ENCODE data around the gene BCL6B. TPM values are rescaled to one million over a fixed set of nuclear protein-coding genes. Genes with fewer than 3 reads are reported as not detected.

The BCL6B gene
- total RNA-seq, 1 experiment from 2014 or later: 0.57 TPM

DNA sequence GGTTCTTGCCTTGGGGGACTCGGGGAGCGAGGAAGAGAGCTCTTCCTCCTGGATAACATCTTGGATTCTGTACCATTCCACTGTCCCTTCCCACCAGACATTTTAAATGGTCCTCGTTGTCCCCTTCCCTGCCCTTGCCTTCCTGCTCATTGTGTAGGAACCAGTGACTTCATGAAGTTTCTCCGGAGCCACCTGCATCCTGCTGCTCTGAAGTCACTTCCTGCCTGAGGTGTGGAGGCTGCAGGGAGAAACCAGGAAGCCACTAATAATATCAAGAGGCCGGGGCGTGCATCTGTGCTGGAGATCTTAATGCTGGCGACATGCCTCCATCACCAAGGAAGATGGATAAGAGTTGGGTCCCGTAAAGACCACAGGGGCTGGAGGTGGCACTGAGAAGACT lies 6.8 kb downstream of the BCL6B start:
- ChIA-PET RAD21 (ENCODE audit: low non-redundant PET in 1 of 2, low total read pairs in 2 of 2, uncharacterized antibody in 2 of 2, unreplicated experiment in 2 of 2) (no interaction called here), CTCF (no interaction called here), POLR2A (no interaction called here)
- no peak for ATAC-seq
- H3K4me2 ChIP-seq (ENCODE audit: low read length): peak overlapping the region; percentile 16; the same call in 1 of the 2 replicates
- no peaks in the 10 kb centered on the region for H4K20me1 ChIP-seq (ENCODE audit: insufficient read depth)
- no peak overlapping the region for H3K4me3 ChIP-seq (replicated peaks in 1 of 2; ENCODE audit: low read depth in 1 of 2, low read length in 2 of 2)
- TF ChIP-seq YY1 (IDR thresholded peaks at IDR 0.05; ENCODE audit: extremely low read depth, insufficient replicate concordance, low read depth, low read length): no peak
- no peak for TF ChIP-seq ZFX (IDR thresholded peaks at IDR 0.05)
- no peak for TF ChIP-seq POLR2A (IDR thresholded peaks at IDR 0.05; ENCODE audit: borderline replicate concordance, extremely low read depth, insufficient read depth, insufficient read length)
- TF ChIP-seq FOSL1 (IDR thresholded peaks at IDR 0.05; ENCODE audit: low read depth): no peak
- TF ChIP-seq CTCF (IDR thresholded peaks at IDR 0.05 in 2 of 3, conservative IDR thresholded peaks at IDR 0.05 in 1 of 3; ENCODE audit: borderline replicate concordance in 1 of 3, insufficient read depth in 1 of 3, low read depth in 2 of 3, low read length in 2 of 3): no peak
- no peak for TF ChIP-seq EGR1 (IDR thresholded peaks at IDR 0.05; ENCODE audit: low read depth)
- TF ChIP-seq, protein P1, sequence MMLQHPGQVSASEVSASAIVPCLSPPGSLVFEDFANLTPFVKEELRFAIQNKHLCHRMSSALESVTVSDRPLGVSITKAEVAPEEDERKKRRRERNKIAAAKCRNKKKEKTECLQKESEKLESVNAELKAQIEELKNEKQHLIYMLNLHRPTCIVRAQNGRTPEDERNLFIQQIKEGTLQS (IDR thresholded peaks at IDR 0.05): no peak
- TF ChIP-seq CEBPB (IDR thresholded peaks at IDR 0.05; ENCODE audit: low read depth): no peak
- TF ChIP-seq, protein P2, sequence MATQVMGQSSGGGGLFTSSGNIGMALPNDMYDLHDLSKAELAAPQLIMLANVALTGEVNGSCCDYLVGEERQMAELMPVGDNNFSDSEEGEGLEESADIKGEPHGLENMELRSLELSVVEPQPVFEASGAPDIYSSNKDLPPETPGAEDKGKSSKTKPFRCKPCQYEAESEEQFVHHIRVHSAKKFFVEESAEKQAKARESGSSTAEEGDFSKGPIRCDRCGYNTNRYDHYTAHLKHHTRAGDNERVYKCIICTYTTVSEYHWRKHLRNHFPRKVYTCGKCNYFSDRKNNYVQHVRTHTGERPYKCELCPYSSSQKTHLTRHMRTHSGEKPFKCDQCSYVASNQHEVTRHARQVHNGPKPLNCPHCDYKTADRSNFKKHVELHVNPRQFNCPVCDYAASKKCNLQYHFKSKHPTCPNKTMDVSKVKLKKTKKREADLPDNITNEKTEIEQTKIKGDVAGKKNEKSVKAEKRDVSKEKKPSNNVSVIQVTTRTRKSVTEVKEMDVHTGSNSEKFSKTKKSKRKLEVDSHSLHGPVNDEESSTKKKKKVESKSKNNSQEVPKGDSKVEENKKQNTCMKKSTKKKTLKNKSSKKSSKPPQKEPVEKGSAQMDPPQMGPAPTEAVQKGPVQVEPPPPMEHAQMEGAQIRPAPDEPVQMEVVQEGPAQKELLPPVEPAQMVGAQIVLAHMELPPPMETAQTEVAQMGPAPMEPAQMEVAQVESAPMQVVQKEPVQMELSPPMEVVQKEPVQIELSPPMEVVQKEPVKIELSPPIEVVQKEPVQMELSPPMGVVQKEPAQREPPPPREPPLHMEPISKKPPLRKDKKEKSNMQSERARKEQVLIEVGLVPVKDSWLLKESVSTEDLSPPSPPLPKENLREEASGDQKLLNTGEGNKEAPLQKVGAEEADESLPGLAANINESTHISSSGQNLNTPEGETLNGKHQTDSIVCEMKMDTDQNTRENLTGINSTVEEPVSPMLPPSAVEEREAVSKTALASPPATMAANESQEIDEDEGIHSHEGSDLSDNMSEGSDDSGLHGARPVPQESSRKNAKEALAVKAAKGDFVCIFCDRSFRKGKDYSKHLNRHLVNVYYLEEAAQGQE (IDR thresholded peaks at IDR 0.05; ENCODE audit: low read depth): no peak
- TF ChIP-seq TCF7L2 (IDR thresholded peaks at IDR 0.05; ENCODE audit: borderline replicate concordance, extremely low read depth, insufficient read depth, insufficient read length): no peak
- no peak for TF ChIP-seq EZH2phosphoT487 (IDR thresholded peaks at IDR 0.05; ENCODE audit: borderline replicate concordance)
- no peak for TF ChIP-seq CBX3 (IDR thresholded peaks at IDR 0.05; ENCODE audit: low read depth)
- TF ChIP-seq, protein P3, sequence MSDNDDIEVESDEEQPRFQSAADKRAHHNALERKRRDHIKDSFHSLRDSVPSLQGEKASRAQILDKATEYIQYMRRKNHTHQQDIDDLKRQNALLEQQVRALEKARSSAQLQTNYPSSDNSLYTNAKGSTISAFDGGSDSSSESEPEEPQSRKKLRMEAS (IDR thresholded peaks at IDR 0.05): no peak
- TF ChIP-seq SRF (IDR thresholded peaks at IDR 0.05; ENCODE audit: low read depth): no peak
- no TSS peak for BruUV-seq (replicated peaks)
- H3K27ac ChIP-seq (ENCODE audit: low read depth, low read length): no peak overlapping the region
- no peak overlapping the region for H2AFZ ChIP-seq (ENCODE audit: low read depth, low read length, poor library complexity, severe bottlenecking)
- H3K9ac ChIP-seq (ENCODE audit: low read length): no peak overlapping the region
- intact Hi-C loops (cut with micrococcal nuclease): no loop called here
- H3K27me3 ChIP-seq (ENCODE audit: insufficient read depth, low read length): no peaks in the 10 kb centered on the region
- no peaks in the 10 kb centered on the region for H3K79me2 ChIP-seq (ENCODE audit: insufficient read depth, low read length)
- DNase-seq (ENCODE audit: low read depth, low spot score): no peak
- H3K36me3 ChIP-seq (ENCODE audit: control insufficient read depth in 1 of 2, insufficient read depth in 2 of 2, low read length in 2 of 2): no peaks in the 10 kb centered on the region
- peaks cover under 1 to 19% of the 10 kb centered on the region in 2 experiments; a peak in 2 of 4 replicates for H3K4me1 ChIP-seq (ENCODE audit: control insufficient read depth in 1 of 2, insufficient read depth in 2 of 2, low read length in 2 of 2)
- H3K9me3 ChIP-seq (ENCODE audit: control insufficient read depth in 1 of 2, insufficient read depth in 1 of 2, low read depth in 1 of 2, low read length in 2 of 2): no peaks in the 10 kb centered on the region
- H3K9me2 ChIP-seq (ENCODE audit: insufficient read depth): no peaks in the 10 kb centered on the region
